H1 (cell line): Measurements from ENCODE around the gene OR10G3. TPM values are rescaled to one million over a fixed set of nuclear protein-coding genes. Genes with fewer than 3 reads are reported as not detected.

Source experiments
- CTCF ChIA-PET: fragments of 300-600 bp; sonication (Branson Sonifier 250); formaldehyde crosslinking; loops from one replicate; lab custom pipeline; 2021; ENCODE audit not compliant: partially characterized antibody; lab: Charles Lee
- POLR2A ChIA-PET: fragments of 300-600 bp; sonication (Branson Sonifier 250); formaldehyde crosslinking; loops from one replicate; lab custom pipeline; 2021; ENCODE audit warnings: inconsistent platforms; ENCODE audit not compliant: partially characterized antibody; lab: Charles Lee
- DNase-seq, 2 experiments: peaks; one replicate each; pipeline versions ENCODE4 v3.0.0 to v3.0.0-alpha.2; 2010 to 2022; ENCODE audit warnings: low spot score in 2 of 2, low read depth in 1 of 2, mixed read lengths in 1 of 2
- FAIRE-seq: peaks from 2 replicates; lab custom pipeline; 2011; peaks lifted over from hg19 to GRCh38; lab: Jason Lieb, UNC
- H2AFZ ChIP-seq: 2 replicates; pipeline ENCODE4 v1.8.1; 2012; ENCODE audit warnings: low read length, inconsistent platforms
- H2AK5ac ChIP-seq: 2 replicates; pipeline ENCODE4 v1.6.1; 2013; ENCODE audit warnings: low read depth, low read length
- H2BK120ac ChIP-seq: replicated peaks from 2 replicates; pipeline ENCODE3; 2013; ENCODE audit warnings: low read depth, low read length, inconsistent platforms
- H2BK12ac ChIP-seq: 2 replicates; pipeline ENCODE4 v1.6.1; 2013; ENCODE audit warnings: low read depth, low read length
- H2BK15ac ChIP-seq: 2 replicates; pipeline ENCODE4 v1.6.1; 2013; ENCODE audit warnings: low read length
- H2BK20ac ChIP-seq: 2 replicates; pipeline ENCODE4 v1.6.1; 2013; ENCODE audit warnings: low read length
- H2BK5ac ChIP-seq: 2 replicates; pipeline ENCODE4 v1.6.1; 2013; ENCODE audit warnings: low read depth, low read length
- H3K14ac ChIP-seq: 2 replicates; pipeline ENCODE4 v1.6.1; 2013; ENCODE audit warnings: inconsistent platforms; ENCODE audit not compliant: insufficient read length
- H3K18ac ChIP-seq: 2 replicates; pipeline ENCODE4 v1.6.1; 2013; ENCODE audit warnings: low read length; ENCODE audit errors: extremely low read depth
- H3K23ac ChIP-seq: 2 replicates; pipeline ENCODE4 v1.6.1; 2013; ENCODE audit warnings: inconsistent platforms; ENCODE audit not compliant: insufficient read length
- H3K23me2 ChIP-seq: 2 replicates; pipeline ENCODE4 v1.6.1; 2013; ENCODE audit warnings: low read depth, low read length
- H3K27ac ChIP-seq: 2 replicates; pipeline ENCODE4 v1.6.1; 2011; ENCODE audit warnings: low read depth, low read length, inconsistent platforms
- H3K27me3 ChIP-seq, 4 experiments: replicated peaks in 1 of 4; 1 replicate in 1 of 4; 2 replicates in 3 of 4; pipeline versions ENCODE4 v1.6.1 to v1.8.1; 2011 to 2013; ENCODE audit warnings: low read length in 3 of 4, mild to moderate bottlenecking in 3 of 4, inconsistent platforms in 2 of 4, mixed read lengths in 2 of 4, moderate library complexity in 1 of 4; ENCODE audit not compliant: control insufficient read depth in 3 of 4, insufficient read depth in 3 of 4; ENCODE audit errors: extremely low read depth in 1 of 4
- H3K36me3 ChIP-seq, 4 experiments: 2 replicates each; pipeline versions ENCODE4 v1.6.1 to v1.8.1; 2011 to 2013; ENCODE audit warnings: mild to moderate bottlenecking in 4 of 4, low read length in 3 of 4, moderate library complexity in 2 of 4, control low read depth in 1 of 4, inconsistent platforms in 1 of 4; ENCODE audit not compliant: insufficient read depth in 4 of 4, control insufficient read depth in 2 of 4
- H3K4ac ChIP-seq: replicated peaks from 2 replicates; pipeline ENCODE3; 2013; ENCODE audit warnings: low read length, low read depth, mixed read lengths, inconsistent platforms; ENCODE audit not compliant: insufficient read length
- H3K4me1 ChIP-seq, 4 experiments: replicated peaks in 1 of 4; 1 replicate in 1 of 4; 2 replicates in 3 of 4; pipeline versions ENCODE4 v1.6.1 to v1.8.1; 2011 to 2013; ENCODE audit warnings: low read length in 3 of 4, inconsistent platforms in 2 of 4, mixed read lengths in 1 of 4; ENCODE audit not compliant: insufficient read depth in 4 of 4, control insufficient read depth in 3 of 4
- H3K4me2 ChIP-seq, 2 experiments: 2 replicates each; pipeline versions ENCODE4 v1.6.1 to v1.8.1; 2011 to 2013; ENCODE audit warnings: low read depth in 2 of 2, low read length in 2 of 2, control low read depth in 1 of 2, inconsistent platforms in 1 of 2, mild to moderate bottlenecking in 1 of 2; ENCODE audit not compliant: insufficient read depth in 1 of 2
- H3K4me3 ChIP-seq, 4 experiments: fragments of 200-600, 300-600 bp in 1 of 4; sonication (generic), shearing (Covaris generic), sonication (Bioruptor Twin) in 1 of 4; 2 replicates each; pipeline versions ENCODE4 v1.5.1 to v1.8.1; 2011 to 2016; ENCODE audit warnings: low read length in 4 of 4, low read depth in 3 of 4, control low read depth in 2 of 4, inconsistent platforms in 2 of 4, mild to moderate bottlenecking in 2 of 4, mixed read lengths in 1 of 4, moderate library complexity in 1 of 4; ENCODE audit not compliant: insufficient read depth in 2 of 4; ENCODE audit errors: extremely low read depth in 1 of 4
- H3K56ac ChIP-seq: replicated peaks from 2 replicates; pipeline ENCODE3; 2013; ENCODE audit warnings: low read depth, mild to moderate bottlenecking, mixed read lengths, low read length, inconsistent platforms; ENCODE audit not compliant: insufficient read length
- H3K79me1 ChIP-seq: 2 replicates; pipeline ENCODE4 v1.6.1; 2013; ENCODE audit warnings: low read depth, low read length, control low read depth
- H3K79me2 ChIP-seq, 2 experiments: 2 replicates each; pipeline versions ENCODE4 v1.6.1 to v1.8.1; 2012 to 2013; ENCODE audit warnings: low read length in 2 of 2, mild to moderate bottlenecking in 2 of 2, inconsistent platforms in 1 of 2; ENCODE audit not compliant: insufficient read depth in 2 of 2, control insufficient read depth in 1 of 2
- H3K9ac ChIP-seq, 4 experiments: replicated peaks in 1 of 4; 1 replicate in 1 of 4; 2 replicates in 3 of 4; pipeline versions ENCODE4 v1.6.1 to v1.8.1; 2011 to 2013; ENCODE audit warnings: low read depth in 3 of 4, low read length in 3 of 4, control low read depth in 2 of 4, mild to moderate bottlenecking in 2 of 4, moderate library complexity in 2 of 4, inconsistent platforms in 1 of 4; ENCODE audit errors: extremely low read depth in 1 of 4
- H3K9me3 ChIP-seq, 2 experiments: 2 replicates each; pipeline versions ENCODE4 v1.6.1 to v1.8.1; 2012 to 2013; ENCODE audit warnings: mild to moderate bottlenecking in 2 of 2, moderate library complexity in 2 of 2, control low read depth in 1 of 2, inconsistent platforms in 1 of 2, low read depth in 1 of 2, low read length in 1 of 2, mixed read lengths in 1 of 2; ENCODE audit not compliant: insufficient read depth in 2 of 2
- H4K20me1 ChIP-seq, 2 experiments: replicated peaks in 1 of 2; 2 replicates each; pipeline versions ENCODE3 to v1.8.1; 2011 to 2013; ENCODE audit warnings: inconsistent platforms in 2 of 2, low read length in 2 of 2, mild to moderate bottlenecking in 1 of 2; ENCODE audit not compliant: insufficient read depth in 2 of 2, control insufficient read depth in 1 of 2
- H4K5ac ChIP-seq: 2 replicates; pipeline ENCODE4 v1.6.1; 2013; ENCODE audit warnings: low read length, low read depth, mixed read lengths, inconsistent platforms; ENCODE audit not compliant: insufficient read length
- H4K8ac ChIP-seq: 2 replicates; pipeline ENCODE4 v1.8.0; 2013; ENCODE audit warnings: mild to moderate bottlenecking, moderate library complexity, low read length, inconsistent platforms; ENCODE audit not compliant: insufficient read depth; ENCODE audit errors: extremely low read depth
- H4K91ac ChIP-seq: replicated peaks from 2 replicates; pipeline ENCODE3; 2013; ENCODE audit warnings: low read length, mixed read lengths, inconsistent platforms; ENCODE audit not compliant: insufficient read length
- TBP ChIP-seq: IDR thresholded peaks from 2 replicates; pipeline ENCODE4 v1.6.1; 2011; ENCODE audit warnings: low read depth, low read length, improper control_type of control experiment
- WGBS, 2 experiments: shearing (Covaris generic) in 1 of 2; methylation state at CpG; one replicate each; pipeline versions ENCODE4 v1.1.6 to v1.1.7; 2013 to 2015; ENCODE audit warnings: low lambda C conversion rate in 2 of 2, mixed read lengths in 2 of 2, inconsistent platforms in 1 of 2, low coverage in 1 of 2, missing lambda C conversion rate in 1 of 2; ENCODE audit not compliant: insufficient replicate concordance in 2 of 2, insufficient coverage in 1 of 2, insufficient read length in 1 of 2; ENCODE audit errors: extremely low coverage in 1 of 2, missing lambda C conversion rate in 1 of 2; 5-methylcytosine and 5-hydroxymethylcytosine counted together
- long read RNA-seq, 2 experiments: library from RNA in 1 of 2; library from capped mRNA in 1 of 2; stranded (forward); transcript quantifications; one replicate each; pipeline ENCODE4 v2.0.0, GENCODE V29; 2021; ENCODE audit warnings: inconsistent platforms in 1 of 2
- polyA minus RNA-seq, 3 experiments: library from RNA; depleted of rRNA, polyadenylated mRNA; stranded (reverse); fragments of >200 nt; gene quantifications; 1 replicate in 2 of 3; 2 replicates in 1 of 3; pipeline ENCODE4 v1.2.3, GENCODE V29; 2011
- polyA plus RNA-seq, 7 experiments: library from polyadenylated mRNA; depleted of rRNA in 3 of 7; stranded (reverse) in 5 of 7; unstranded in 2 of 7; fragments of >200 nt in 5 of 7; fragments of 200-250 nt in 2 of 7; gene quantifications; 1 replicate in 5 of 7; 2 replicates in 1 of 7; 4 replicates in 1 of 7; pipeline versions ENCODE4 v1.2.1 to v1.2.3, GENCODE V29; 2011 to 2013; ENCODE audit warnings: missing spikeins in 2 of 7, mixed read lengths in 2 of 7
- total RNA-seq: library from RNA; stranded (reverse); fragmentation: NEBNext Ultra II Directional; extraction: Animal tissue kit (Norgen Biotek cat#: 25700); gene quantifications from 2 replicates; pipeline ENCODE4 v1.2.1, GENCODE V29; 2021

OR10G3 gene
- not detected in 2 replicates for total RNA-seq
- polyA plus RNA-seq (2011; rRNA removed), result not detected in 2 replicates
- not detected for polyA plus RNA-seq (2011; cell fraction: cytosol; rRNA removed)
- not detected for polyA plus RNA-seq (2011; cell fraction: nucleus; rRNA removed)
- not detected in 4 replicates for polyA plus RNA-seq (2012, experiment 1 of 2)
- not detected for polyA plus RNA-seq (2012, experiment 2 of 2)
- polyA plus RNA-seq (2013, experiment 1 of 2), result not detected
- polyA plus RNA-seq (2013, experiment 2 of 2), result not detected
- not detected in 2 replicates for polyA minus RNA-seq (2011; rRNA and poly(A)+ RNA removed)
- polyA minus RNA-seq (2011; cell fraction: cytosol; rRNA and poly(A)+ RNA removed), result not detected
- not detected for polyA minus RNA-seq (2011; cell fraction: nucleus; rRNA and poly(A)+ RNA removed)
- long read RNA-seq, experiment 1, result 0 reads
- long read RNA-seq, experiment 2, result 0 reads

GRCh38 chr14:21579976-21580375, at the start of gene OR10G3:
TSS of gene OR10G3 (minus strand) at chr14:21580076. CDS start at chr14:21570744, 9,332 bp downstream.
- Histone ChIP-seq H3K79me1 (no peaks in the 10 kb centered on the region), H3K4ac (no peak within 1 kb of the TSS), H3K23ac (no peak within 1 kb of the TSS), H3K14ac (no peak within 1 kb of the TSS), H3K56ac (no peak within 1 kb of the TSS), H2BK5ac (no peak within 1 kb of the TSS), H2BK120ac (no peak within 1 kb of the TSS), H3K4me1 (no peaks in the 10 kb centered on the region), H3K4me3 (no peak within 1 kb of the TSS), H3K18ac (no peak within 1 kb of the TSS), H3K23me2 (no peaks in the 10 kb centered on the region), H3K27ac (no peak within 1 kb of the TSS), H3K9me3 (no peaks in the 10 kb centered on the region), H4K5ac (no peak within 1 kb of the TSS), H3K4me2 (no peak within 1 kb of the TSS), H4K8ac (no peak within 1 kb of the TSS), H2BK12ac (no peak within 1 kb of the TSS), H3K9ac (no peak within 1 kb of the TSS), H2AFZ (no peak within 1 kb of the TSS), H4K20me1 (no peaks in the 10 kb centered on the region), H3K36me3 (no peaks in the 10 kb centered on the region), H2BK15ac (no peak within 1 kb of the TSS), H2AK5ac (no peak within 1 kb of the TSS), H2BK20ac (no peak within 1 kb of the TSS), H3K79me2 (no peaks in the 10 kb centered on the region), H4K91ac (no peak within 1 kb of the TSS), H3K27me3 (no peaks in the 10 kb centered on the region)
- no peak for TF ChIP-seq TBP
- FAIRE-seq (no peak), DNase-seq (no peak)
- ChIA-PET POLR2A (interaction anchor here (0.7 kb wide), 1 partner anchor 1172 kb away, joined by 3 read pairs; no protein-coding TSS in a partner anchor), CTCF (interaction anchor here (0.7 to 1.1 kb wide), 4 partner anchors 10 to 103 kb away, joined by 3 to 5 read pairs (median 3); partner anchors contain the start of gene OR10G2)
- WGBS, 2 experiments, result 100% methylated on average over 2 of the region's 2 CpGs; no CpG with 5 or more reads in 1 of the 2 experiments
